Dendritic cell treated with granulocyte-macrophage colony-stimulating factor and Interleukin-4, amounts not matched to agents 40 ng/mL and 50 ng/mL, for 4 days (primary cell): ENCODE data around the gene PARP16.
"Not testable (repeated sequence)": the region's sequence is repeated elsewhere in the genome, so short reads cannot be mapped to it uniquely, and the experiment has no call there.

ENCODE experiments used
- H3K27ac Mint-ChIP-seq: one replicate; pipeline ENCODE4 v1.8.0; 2022; ENCODE audit warnings: mild to moderate bottlenecking, mixed read lengths
- H3K27me3 Mint-ChIP-seq: one replicate; pipeline ENCODE4 v1.8.0; 2022; ENCODE audit warnings: mild to moderate bottlenecking, mixed read lengths
- H3K36me3 Mint-ChIP-seq: one replicate; pipeline ENCODE4 v1.8.0; 2022; ENCODE audit warnings: low read depth, mixed read lengths
- H3K4me1 Mint-ChIP-seq: one replicate; pipeline ENCODE4 v1.8.0; 2022; ENCODE audit warnings: low read depth, mixed read lengths
- H3K4me3 Mint-ChIP-seq: one replicate; pipeline ENCODE4 v1.8.0; 2022; ENCODE audit warnings: mild to moderate bottlenecking, moderate library complexity, mixed read lengths
- H3K9me3 Mint-ChIP-seq: one replicate; pipeline ENCODE4 v1.8.0; 2022; ENCODE audit warnings: mixed read lengths
- intact Hi-C: fragments of 100-400 bp; cut with micrococcal nuclease; formaldehyde crosslinking; loops from one replicate; pipeline ENCODE4 v1.15.0; 2022

PARP16 gene

GRCh38 chr15:65249641-65250040 lies 37.0 kb downstream of the PARP16 start:
- intact Hi-C loops = no loop called here
- H3K27me3 Mint-ChIP-seq = no peaks in the 10 kb centered on the region
- no peak overlapping the region for H3K4me3 Mint-ChIP-seq
- no peaks in the 10 kb centered on the region for H3K9me3 Mint-ChIP-seq
- H3K4me1 Mint-ChIP-seq = no peaks in the 10 kb centered on the region
- no peak overlapping the region for H3K27ac Mint-ChIP-seq
- H3K36me3 Mint-ChIP-seq = peaks cover 22% of the 10 kb centered on the region

DNA sequence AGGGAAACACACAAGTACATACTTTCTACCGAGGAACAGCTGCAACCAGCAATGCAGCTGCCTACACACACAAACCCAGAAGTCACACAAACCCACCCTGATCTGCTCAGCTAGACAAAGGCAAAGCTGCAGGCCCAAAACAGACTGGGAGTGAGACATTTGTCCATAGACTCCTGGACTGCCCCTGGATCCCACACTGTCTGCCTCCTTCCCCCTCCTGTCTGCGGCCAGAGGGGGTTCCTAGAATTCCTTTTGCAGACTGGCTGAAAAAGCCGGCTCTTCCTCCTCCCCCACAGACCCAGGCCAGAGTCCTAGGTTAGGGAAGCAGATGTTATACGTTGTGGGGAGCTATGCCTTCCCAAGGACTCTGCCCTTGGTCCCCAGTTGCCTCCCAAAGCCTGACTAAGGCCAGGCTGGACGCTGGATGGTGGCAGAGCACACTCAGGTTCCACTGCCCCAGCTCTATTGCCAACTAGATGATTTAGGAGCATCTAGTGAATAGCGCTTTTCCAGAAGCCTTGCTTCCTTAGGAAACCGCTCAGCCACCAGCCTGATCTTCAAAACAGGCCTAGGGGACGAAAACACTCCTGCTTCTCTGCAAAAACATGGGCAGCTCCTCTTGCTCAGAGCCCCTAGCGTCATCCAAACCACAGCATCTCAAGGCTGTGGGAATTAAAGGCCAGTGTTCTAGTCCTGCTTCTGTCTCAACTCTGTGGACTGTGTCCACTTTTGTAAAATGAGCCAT lies 38.0 kb downstream of the PARP16 start:
- Mint-ChIP-seq H3K9me3 (no peaks in the 10 kb centered on the region), H3K27ac (no peak overlapping the region), H3K4me1 (no peaks in the 10 kb centered on the region), H3K4me3 (no peak overlapping the region), H3K27me3 (no peaks in the 10 kb centered on the region), H3K36me3 (peaks cover 17% of the 10 kb centered on the region)
- intact Hi-C loops = no loop called here

- Mint-ChIP-seq H3K27ac (no peak overlapping the region), H3K4me3 (no peak overlapping the region), H3K36me3 (peaks cover 17% of the 10 kb centered on the region), H3K9me3 (no peaks in the 10 kb centered on the region), H3K4me1 (no peaks in the 10 kb centered on the region), H3K27me3 (no peaks in the 10 kb centered on the region)
- intact Hi-C loops = no loop called here
Observed at GRCh38 chr15:65246939-65247338, 39.7 kb downstream of the PARP16 start.

DNA sequence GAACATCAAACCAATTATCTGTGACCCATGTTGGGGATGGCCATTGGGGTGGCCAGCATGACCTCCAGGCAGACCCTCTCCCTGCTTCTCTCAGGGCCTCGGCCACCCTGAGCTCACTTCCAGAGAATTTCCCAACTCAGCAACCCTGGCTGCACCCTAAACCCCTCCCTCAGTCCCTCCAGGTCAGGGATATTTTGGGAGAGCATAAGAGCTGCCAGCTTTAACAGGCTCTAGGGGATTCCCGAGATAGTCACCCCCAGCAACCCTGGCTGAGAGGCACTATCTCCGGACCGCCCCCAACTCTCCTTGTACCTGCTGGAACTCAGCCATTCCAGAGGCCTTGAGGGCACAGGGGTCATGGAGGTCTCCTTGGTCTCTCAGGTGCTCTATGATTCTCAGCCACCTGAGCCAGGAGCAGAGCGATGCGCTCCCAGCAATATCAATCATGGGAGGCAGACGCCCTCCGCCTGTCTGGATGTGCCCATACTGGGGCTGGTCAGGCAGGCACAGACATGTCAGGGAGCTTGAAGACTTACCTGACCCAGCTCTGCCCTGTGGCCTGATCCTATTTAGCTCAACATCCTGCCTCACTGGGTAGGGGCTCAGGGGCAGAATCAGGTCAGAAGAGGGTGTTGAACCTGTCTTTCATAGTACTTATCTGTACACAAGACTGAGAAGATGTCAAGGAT lies 40.5 kb downstream of the PARP16 start:
- intact Hi-C loops = no loop called here
- Mint-ChIP-seq H3K4me1 (no peaks in the 10 kb centered on the region), H3K27ac (no peak overlapping the region), H3K36me3 (peaks cover 17% of the 10 kb centered on the region), H3K4me3 (no peak overlapping the region), H3K9me3 (no peaks in the 10 kb centered on the region), H3K27me3 (no peaks in the 10 kb centered on the region)

DNA sequence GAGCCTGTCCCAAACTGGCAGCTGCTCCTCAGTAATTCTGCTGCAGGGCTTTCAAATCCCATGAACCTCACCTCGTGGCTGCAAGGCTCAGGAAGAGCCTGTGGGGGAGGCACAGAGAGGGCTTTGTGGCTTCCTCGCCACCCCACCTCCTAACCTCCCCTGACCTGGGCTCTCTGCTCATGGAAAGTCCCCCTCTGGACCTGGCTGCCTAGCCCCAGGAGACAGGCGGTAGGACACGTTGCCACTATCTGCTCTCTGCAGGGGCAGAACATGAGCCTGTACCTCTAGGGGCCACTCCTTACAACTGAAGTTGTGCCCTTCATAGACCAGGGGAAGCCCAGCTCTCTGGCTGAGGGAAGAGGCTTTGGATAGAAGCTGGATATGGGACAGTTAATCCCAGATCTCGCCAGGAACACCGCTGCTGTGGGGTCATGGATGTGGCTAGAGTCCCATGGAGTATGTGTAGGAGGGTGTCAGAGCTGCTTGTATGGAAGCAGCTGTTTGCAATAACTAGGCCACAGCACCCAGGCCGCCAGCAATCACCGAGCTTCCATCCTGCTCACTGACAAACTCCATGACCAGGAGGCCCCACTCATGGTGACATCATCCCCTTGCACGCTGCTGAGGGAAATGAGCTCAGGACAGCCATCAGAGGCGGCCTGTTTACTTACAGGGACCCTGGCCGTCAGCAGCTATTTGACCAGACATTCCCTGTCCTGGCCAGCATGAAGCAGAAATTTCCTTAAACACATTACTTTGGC lies 41.4 kb downstream of the PARP16 start:
- H3K27ac Mint-ChIP-seq = no peak overlapping the region
- peaks cover 12% of the 10 kb centered on the region for H3K36me3 Mint-ChIP-seq
- no peak overlapping the region for H3K4me3 Mint-ChIP-seq
- H3K27me3 Mint-ChIP-seq = no peaks in the 10 kb centered on the region
- no peaks in the 10 kb centered on the region for H3K4me1 Mint-ChIP-seq
- intact Hi-C loops = no loop called here
- H3K9me3 Mint-ChIP-seq = no peaks in the 10 kb centered on the region

DNA sequence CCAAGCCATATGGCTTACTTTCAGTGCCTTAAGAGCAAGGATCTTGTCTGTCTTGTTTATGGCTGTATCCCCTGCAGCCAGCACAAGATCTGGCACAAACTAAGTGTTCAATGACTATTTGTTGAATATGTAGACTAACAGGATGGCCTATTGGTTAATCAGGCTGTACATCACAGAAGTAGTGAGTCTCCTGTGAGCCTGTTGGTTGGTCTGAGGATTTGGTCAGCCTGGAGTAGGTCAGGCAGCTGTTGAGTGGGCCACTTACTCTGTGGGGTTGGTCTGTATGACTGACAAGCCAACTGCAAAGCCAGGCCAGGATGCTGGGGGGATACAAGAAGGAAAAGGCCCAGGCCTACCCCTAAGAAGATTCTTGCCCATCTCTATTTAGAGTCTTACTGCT lies 42.0 kb downstream of the PARP16 start:
- intact Hi-C loops = no loop called here
- Mint-ChIP-seq H3K27ac (no peak overlapping the region), H3K4me1 (no peaks in the 10 kb centered on the region), H3K27me3 (no peaks in the 10 kb centered on the region), H3K36me3 (peaks cover 11% of the 10 kb centered on the region), H3K9me3 (no peaks in the 10 kb centered on the region), H3K4me3 (no peak overlapping the region)

DNA sequence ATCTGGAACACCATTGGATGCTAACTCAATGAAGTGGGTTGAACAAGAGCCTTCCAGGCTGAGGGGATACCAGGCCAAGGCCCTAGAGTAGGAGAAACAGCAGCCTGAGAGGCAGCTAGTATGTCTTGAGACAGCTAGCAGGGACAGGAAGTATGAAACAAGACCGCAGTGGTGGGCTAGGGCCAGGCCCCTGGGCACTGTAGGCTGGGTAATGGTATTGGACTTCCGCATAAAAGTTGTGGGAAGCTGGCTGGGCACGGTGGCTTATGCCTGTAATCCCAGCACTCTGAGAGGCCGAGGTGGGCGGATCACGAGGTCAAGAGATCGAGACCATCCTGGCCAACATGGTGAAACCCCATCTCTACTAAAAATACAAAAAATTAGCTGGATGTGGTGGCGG lies 50.2 kb downstream of the PARP16 start:
- H3K4me1 Mint-ChIP-seq = peaks cover 15% of the 10 kb centered on the region
- H3K27ac Mint-ChIP-seq, H3K9me3 Mint-ChIP-seq, H3K36me3 Mint-ChIP-seq, H3K27me3 Mint-ChIP-seq, H3K4me3 Mint-ChIP-seq, intact Hi-C loops: not testable (repeated sequence)

- no peak overlapping the region for H3K4me3 Mint-ChIP-seq
- intact Hi-C loops = no loop called here
- no peaks in the 10 kb centered on the region for H3K36me3 Mint-ChIP-seq
- H3K27ac Mint-ChIP-seq = no peak overlapping the region
- H3K27me3 Mint-ChIP-seq = no peaks in the 10 kb centered on the region
- no peaks in the 10 kb centered on the region for H3K9me3 Mint-ChIP-seq
- peaks cover 19% of the 10 kb centered on the region for H3K4me1 Mint-ChIP-seq
Observed at GRCh38 chr15:65233696-65234095, 53.0 kb downstream of the PARP16 start.

DNA sequence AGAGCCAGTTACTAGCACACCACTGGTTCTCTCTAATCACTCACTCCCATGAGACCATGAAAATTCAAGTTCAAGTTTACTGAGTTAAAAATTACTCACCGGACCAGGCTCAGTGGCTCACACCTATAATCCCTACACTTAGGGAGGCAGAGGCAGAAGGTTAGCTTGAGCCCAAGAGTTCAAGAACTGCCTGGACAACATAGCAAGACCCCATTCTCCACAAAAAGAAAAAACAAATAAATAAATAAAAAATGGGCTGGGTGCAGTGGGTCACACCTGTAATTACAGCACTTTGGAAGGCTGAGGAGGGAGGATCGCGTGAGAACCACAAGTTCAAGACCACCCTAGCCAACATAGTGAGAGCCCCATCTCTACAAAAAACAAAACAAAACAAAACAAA lies 54.2 kb downstream of the PARP16 start:
- intact Hi-C loops = no loop called here
- Mint-ChIP-seq H3K9me3 (no peaks in the 10 kb centered on the region), H3K4me1 (peaks cover 15% of the 10 kb centered on the region)

GRCh38 chr15:65231306-65231705 lies 55.4 kb downstream of the PARP16 start:
- intact Hi-C loops = no loop called here

More for the DNA sequence above, 54.2 kb downstream of the PARP16 start:
- Mint-ChIP-seq H3K27me3 (no peaks in the 10 kb centered on the region), H3K27ac (no peak overlapping the region), H3K36me3 (no peaks in the 10 kb centered on the region), H3K4me3 (no peak overlapping the region)

GRCh38 chr15:65226901-65227300 lies 59.8 kb downstream of the PARP16 start:
- H3K36me3 Mint-ChIP-seq, H3K9me3 Mint-ChIP-seq, H3K27me3 Mint-ChIP-seq, H3K4me3 Mint-ChIP-seq, intact Hi-C loops, H3K27ac Mint-ChIP-seq: not testable (repeated sequence)
- H3K4me1 Mint-ChIP-seq = peaks cover 14% of the 10 kb centered on the region

More at GRCh38 chr15:65231306-65231705, 55.4 kb downstream of the PARP16 start:
- no peaks in the 10 kb centered on the region for H3K36me3 Mint-ChIP-seq
- H3K4me1 Mint-ChIP-seq = peaks cover 9% of the 10 kb centered on the region
- H3K27me3 Mint-ChIP-seq = no peaks in the 10 kb centered on the region
- H3K9me3 Mint-ChIP-seq = no peaks in the 10 kb centered on the region
- no peak overlapping the region for H3K27ac Mint-ChIP-seq
- no peak overlapping the region for H3K4me3 Mint-ChIP-seq

DNA sequence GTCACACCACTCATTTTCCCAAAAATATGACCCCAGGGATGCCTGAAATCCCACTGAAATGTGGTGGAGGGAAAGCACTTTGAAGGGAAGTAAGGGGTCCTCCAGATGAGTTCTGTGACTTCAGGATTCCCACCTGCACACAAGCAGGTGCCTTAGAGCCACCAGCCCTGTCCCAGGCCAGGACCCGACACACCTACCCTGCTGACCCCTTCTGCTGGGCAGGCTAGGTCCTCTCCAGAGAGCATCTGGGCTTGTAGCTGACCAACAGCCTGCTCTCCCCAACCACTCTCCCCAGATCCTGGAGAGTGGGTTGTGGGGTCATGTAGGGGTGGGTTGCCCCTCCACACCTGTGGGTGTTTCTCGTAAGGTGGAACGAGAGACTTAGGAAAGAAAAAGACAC lies 60.5 kb downstream of the PARP16 start:
- H3K4me3 Mint-ChIP-seq = no peak overlapping the region
- H3K36me3 Mint-ChIP-seq = no peaks in the 10 kb centered on the region
- H3K4me1 Mint-ChIP-seq = peaks cover 8% of the 10 kb centered on the region
- intact Hi-C loops = no loop called here
- no peak overlapping the region for H3K27ac Mint-ChIP-seq
- H3K27me3 Mint-ChIP-seq = no peaks in the 10 kb centered on the region
- H3K9me3 Mint-ChIP-seq = no peaks in the 10 kb centered on the region

GRCh38 chr15:65223996-65224395 lies 62.7 kb downstream of the PARP16 start:
- Mint-ChIP-seq H3K36me3 (no peaks in the 10 kb centered on the region), H3K9me3 (no peaks in the 10 kb centered on the region), H3K27ac (no peak overlapping the region), H3K27me3 (no peaks in the 10 kb centered on the region), H3K4me1 (peaks cover 6% of the 10 kb centered on the region), H3K4me3 (no peak overlapping the region)
- intact Hi-C loops = no loop called here

- intact Hi-C loops = no loop called here
- Mint-ChIP-seq H3K4me1 (peaks cover 6% of the 10 kb centered on the region), H3K4me3 (no peak overlapping the region), H3K27ac (no peak overlapping the region), H3K36me3 (no peaks in the 10 kb centered on the region), H3K9me3 (no peaks in the 10 kb centered on the region), H3K27me3 (no peaks in the 10 kb centered on the region)
Observed at GRCh38 chr15:65222891-65223290, 63.8 kb downstream of the PARP16 start.
